ENCODE results near the gene MAMSTR. TPM values are rescaled to one million over a fixed set of nuclear protein-coding genes. Genes with fewer than 3 reads are reported as not detected.

MAMSTR gene
- total and polyA plus RNA-seq, 8 donors, result 0.51 to 2.6 (median 1.1) TPM

DNA sequence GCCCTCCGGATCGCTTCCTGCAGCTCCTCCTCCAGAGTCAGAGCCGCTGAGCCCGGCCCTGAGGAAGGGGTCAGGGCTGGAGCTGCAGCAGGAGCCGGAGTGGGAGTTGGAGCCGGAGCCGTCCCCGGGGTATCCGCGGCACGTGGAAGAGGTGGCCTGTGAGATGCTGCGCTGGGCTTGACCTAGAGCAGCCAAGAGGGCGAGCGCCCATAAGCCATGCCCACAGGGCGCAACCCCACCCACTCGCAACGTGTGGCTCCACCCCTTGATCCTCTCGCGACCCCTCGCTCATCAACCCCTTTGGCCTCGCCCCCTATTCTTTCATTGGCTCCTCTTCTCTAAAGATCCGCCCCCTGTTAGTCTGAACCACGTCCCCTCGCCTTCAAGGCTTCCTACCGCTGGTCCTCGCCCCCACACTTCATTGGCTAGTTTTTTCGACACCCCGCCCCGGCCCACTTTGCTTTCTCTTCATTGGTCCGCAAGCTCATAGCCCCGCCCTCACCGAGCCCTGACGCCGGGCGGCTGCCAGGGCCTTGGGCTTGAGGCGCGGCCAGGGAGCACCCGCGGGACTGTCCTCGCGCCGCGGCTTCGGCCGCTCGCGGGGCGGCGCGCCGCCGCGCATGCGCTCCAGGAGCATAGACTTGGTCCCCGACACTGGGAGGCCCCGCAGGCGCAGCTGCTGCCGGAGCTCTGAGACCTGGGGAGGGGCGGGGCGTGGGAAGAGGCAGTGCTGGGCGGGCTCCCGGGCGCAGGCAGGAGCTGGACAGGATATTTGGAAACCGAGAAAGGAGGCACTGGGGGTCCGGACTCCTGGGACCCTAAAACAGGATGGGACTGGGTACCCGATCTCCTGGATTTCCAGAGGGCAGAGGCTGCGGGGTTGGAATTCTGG, 5.4 kb downstream of the MAMSTR start:
- Histone ChIP-seq H3K9me3 (no peaks in the 10 kb centered on the region), H3K27ac (peak overlapping the region; percentile 43 to 77 (median 55)), H3K4me1 (no peaks in the 10 kb centered on the region), H3K4me3 (peak overlapping the region; percentile 40 to 63 (median 46)), H3K36me3 (no peaks in the 10 kb centered on the region), H3K27me3 (no peaks in the 10 kb centered on the region)
- intact Hi-C loops (cut with DNase I), result no loop called here
- TF ChIP-seq, protein P1, sequence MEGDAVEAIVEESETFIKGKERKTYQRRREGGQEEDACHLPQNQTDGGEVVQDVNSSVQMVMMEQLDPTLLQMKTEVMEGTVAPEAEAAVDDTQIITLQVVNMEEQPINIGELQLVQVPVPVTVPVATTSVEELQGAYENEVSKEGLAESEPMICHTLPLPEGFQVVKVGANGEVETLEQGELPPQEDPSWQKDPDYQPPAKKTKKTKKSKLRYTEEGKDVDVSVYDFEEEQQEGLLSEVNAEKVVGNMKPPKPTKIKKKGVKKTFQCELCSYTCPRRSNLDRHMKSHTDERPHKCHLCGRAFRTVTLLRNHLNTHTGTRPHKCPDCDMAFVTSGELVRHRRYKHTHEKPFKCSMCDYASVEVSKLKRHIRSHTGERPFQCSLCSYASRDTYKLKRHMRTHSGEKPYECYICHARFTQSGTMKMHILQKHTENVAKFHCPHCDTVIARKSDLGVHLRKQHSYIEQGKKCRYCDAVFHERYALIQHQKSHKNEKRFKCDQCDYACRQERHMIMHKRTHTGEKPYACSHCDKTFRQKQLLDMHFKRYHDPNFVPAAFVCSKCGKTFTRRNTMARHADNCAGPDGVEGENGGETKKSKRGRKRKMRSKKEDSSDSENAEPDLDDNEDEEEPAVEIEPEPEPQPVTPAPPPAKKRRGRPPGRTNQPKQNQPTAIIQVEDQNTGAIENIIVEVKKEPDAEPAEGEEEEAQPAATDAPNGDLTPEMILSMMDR (IDR thresholded peaks at IDR 0.05), result no peak
- ATAC-seq, result peak; percentile 89 to 94 (median 93)
- FAIRE-seq, result peak; percentile 96
- peak; percentile 96 to 100 (median 99) for DNase-seq
- WGBS, 2 donors, result 0 to 1% methylated on average over 43 to 67 of the region's 67 CpGs

DNA sequence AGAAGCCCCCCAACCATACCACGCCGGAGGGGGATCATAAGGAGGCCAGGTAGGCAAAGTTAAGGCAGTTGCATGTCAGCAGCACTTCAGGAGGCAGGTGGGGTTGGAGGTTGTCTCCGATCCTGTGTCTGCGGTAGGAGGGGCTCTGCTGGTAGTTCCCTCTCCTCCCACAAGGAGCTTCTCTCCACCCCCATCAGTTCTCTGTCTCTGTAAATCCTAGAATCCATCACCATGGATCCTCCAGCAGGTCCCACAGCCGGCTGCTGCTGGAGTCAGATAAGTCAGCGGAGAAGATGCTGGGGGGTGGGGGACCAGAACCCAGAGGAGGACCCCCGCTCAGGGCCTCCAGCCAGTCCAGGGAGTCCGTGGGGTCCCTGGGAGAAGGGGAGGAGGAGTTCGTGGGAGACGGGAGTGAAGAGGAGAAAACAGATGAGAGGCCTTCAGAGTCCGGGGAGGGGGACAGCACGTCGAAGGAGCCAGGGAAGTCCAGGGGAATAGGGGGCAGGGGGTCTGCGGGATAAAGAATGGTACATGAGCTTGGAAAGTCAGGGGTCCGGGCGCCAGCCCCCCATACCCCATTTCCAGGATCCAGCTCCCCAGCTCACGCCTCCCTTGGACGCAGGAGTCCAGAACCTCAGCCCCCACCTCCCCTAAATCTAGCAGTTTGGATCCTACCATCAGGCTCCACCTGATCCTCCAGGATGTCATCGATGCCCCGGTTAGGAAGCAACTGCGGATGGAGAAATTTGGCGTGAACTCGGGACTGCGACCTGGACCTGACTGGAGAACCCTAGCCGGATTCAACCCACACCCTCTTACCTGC, 6.3 kb downstream of the MAMSTR start:
- intact Hi-C loops (cut with DNase I), result no loop called here
- peak in 2 of 6 donors; percentile 31 to 34 for DNase-seq
- Histone ChIP-seq H3K4me1 (no peaks in the 10 kb centered on the region), H3K27me3 (no peaks in the 10 kb centered on the region), H3K36me3 (no peaks in the 10 kb centered on the region), H3K4me3 (peak overlapping the region; percentile 40 to 63 (median 46)), H3K27ac (peak overlapping the region in 1 of 4 donors; percentile 63), H3K9me3 (no peaks in the 10 kb centered on the region)
- ATAC-seq, result no peak
- TF ChIP-seq, protein P1 (IDR thresholded peaks at IDR 0.05), result no peak
- WGBS, 2 donors, result 30 to 41% methylated on average over 24 to 25 of the region's 25 CpGs
- no peak for FAIRE-seq

DNA sequence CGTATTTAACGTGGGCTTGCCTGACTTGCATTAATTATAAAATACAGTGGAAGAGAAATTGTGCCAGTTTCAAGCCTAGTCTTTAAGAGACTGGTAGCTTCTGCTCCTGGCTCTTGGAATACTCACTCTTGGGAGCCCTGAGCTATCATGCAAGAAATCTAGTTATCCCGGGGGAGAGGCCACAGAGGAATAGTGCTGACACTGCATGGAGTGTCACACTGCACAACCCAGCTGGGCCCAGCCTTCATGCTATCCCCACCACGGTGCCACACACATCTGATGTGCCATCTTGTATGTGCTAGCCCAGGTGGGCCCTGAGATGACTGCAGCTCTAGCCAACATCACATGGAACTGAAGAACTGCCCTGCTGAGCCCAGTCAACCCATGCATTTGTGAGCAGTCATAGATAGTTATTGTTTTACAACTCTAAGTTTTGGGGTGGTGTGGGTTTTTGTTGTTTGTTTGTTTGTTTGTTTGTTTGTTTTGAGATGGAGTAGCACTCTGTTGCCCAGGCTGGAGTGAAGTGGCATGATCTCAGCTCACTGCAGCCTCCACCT, 8.3 kb downstream of the MAMSTR start:
- intact Hi-C loops (cut with DNase I), result no loop called here
- no peak overlapping the region for H3K27ac ChIP-seq
- WGBS, 2 donors, result 91 to 96% methylated on average over 4 of the region's 4 CpGs
- ATAC-seq, result no peak
- DNase-seq, result no peak
- TF ChIP-seq, protein P1 (IDR thresholded peaks at IDR 0.05), result no peak
- no peak for FAIRE-seq
- H3K36me3 ChIP-seq, result no peaks in the 10 kb centered on the region
- H3K27me3 ChIP-seq, result no peaks in the 10 kb centered on the region
- no peaks in the 10 kb centered on the region for H3K9me3 ChIP-seq
- no peak overlapping the region for H3K4me3 ChIP-seq
- H3K4me1 ChIP-seq, result no peaks in the 10 kb centered on the region

DNA sequence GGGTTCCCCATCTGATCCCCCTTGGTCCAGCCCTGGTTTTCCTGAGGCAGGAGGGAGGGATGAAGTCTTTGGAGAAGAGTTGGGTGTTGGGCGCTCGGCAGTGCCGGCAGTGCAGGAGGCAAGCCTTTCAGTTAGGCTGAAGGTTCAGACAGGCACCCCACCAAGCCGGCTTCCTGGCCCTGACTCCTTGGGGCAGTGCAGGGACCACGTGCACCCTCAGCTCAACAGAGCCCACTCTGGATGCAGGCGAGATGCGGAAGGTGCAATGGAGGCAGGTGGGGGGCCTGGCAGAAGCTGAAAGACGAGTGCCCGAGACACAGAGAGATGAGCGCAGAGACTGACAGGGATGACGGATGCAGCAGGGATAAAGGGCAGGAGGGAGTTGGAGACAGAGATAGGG, 11.1 kb downstream of the MAMSTR start:
- TF ChIP-seq, protein P1 (IDR thresholded peaks at IDR 0.05), result no peak
- Histone ChIP-seq H3K27me3 (no peaks in the 10 kb centered on the region), H3K4me1 (no peaks in the 10 kb centered on the region), H3K9me3 (no peaks in the 10 kb centered on the region), H3K4me3 (no peak overlapping the region), H3K36me3 (no peaks in the 10 kb centered on the region), H3K27ac (no peak overlapping the region)
- FAIRE-seq (no peak), DNase-seq (no peak), ATAC-seq (no peak)
- intact Hi-C loops (cut with DNase I), result no loop called here
- 67 to 69% methylated on average over 11 of the region's 11 CpGs for WGBS, 2 donors

Data from pancreas (tissue), 10 donors.